Amniotic epithelial cell (primary cell): Measurements from ENCODE around the gene VAV1.
"Not testable (repeated sequence)": the region's sequence is repeated elsewhere in the genome, so short reads cannot be mapped to it uniquely, and the experiment has no call there.

ENCODE experiments used
- DNase-seq: peaks from one replicate; pipeline ENCODE4 v3.0.0-alpha.2; 2010; ENCODE audit warnings: low read depth

Gene VAV1

GRCh38 chr19:6737284-6737872, 35.1 kb upstream of the VAV1 start, which contains the start of gene GPR108:
GPR108 (minus strand) TSS chr19:6737580; CDS start chr19:6737576, 4 bp downstream.
- DNase-seq = peak; percentile 100

GRCh38 chr19:6737873-6738786, 34.4 kb upstream of the VAV1 start:
- DNase-seq = peak; percentile 79

GRCh38 chr19:6738787-6739389, 33.6 kb upstream of the VAV1 start:
- peak; percentile 60 for DNase-seq

GRCh38 chr19:6739390-6739882, 33.1 kb upstream of the VAV1 start, which contains the start of gene TRIP10:
TRIP10 (plus strand) TSS chr19:6739680; CDS start chr19:6739762, 82 bp downstream.
- peak; percentile 63 for DNase-seq

- no peak for DNase-seq
Observed at GRCh38 chr19:6739883-6740588, 32.5 kb upstream of the VAV1 start.

GRCh38 chr19:6740589-6741343, 31.7 kb upstream of the VAV1 start:
- DNase-seq = peak; percentile 45

- DNase-seq = no peak
Observed at GRCh38 chr19:6743066-6743465, 29.4 kb upstream of the VAV1 start.

GRCh38 chr19:6743714-6744380, 28.7 kb upstream of the VAV1 start:
- DNase-seq = no peak

- DNase-seq = peak; percentile 88
Observed at GRCh38 chr19:6744381-6745301, 27.9 kb upstream of the VAV1 start.

GRCh38 chr19:6745965-6746364, 26.5 kb upstream of the VAV1 start:
- DNase-seq = no peak

- DNase-seq = not testable (repeated sequence)
Observed at GRCh38 chr19:6748543-6748942, 24.0 kb upstream of the VAV1 start.

GRCh38 chr19:6750062-6750461, 22.4 kb upstream of the VAV1 start:
- DNase-seq = no peak

GRCh38 chr19:6751189-6751588, 21.3 kb upstream of the VAV1 start:
- no peak for DNase-seq

GRCh38 chr19:6752256-6753177, 20.0 kb upstream of the VAV1 start:
- DNase-seq = peak; percentile 27

GRCh38 chr19:6753178-6754031, 19.1 kb upstream of the VAV1 start:
- peak; percentile 67 for DNase-seq

GRCh38 chr19:6754136-6754535, 18.4 kb upstream of the VAV1 start:
- no peak for DNase-seq

- no peak for DNase-seq
Observed at GRCh38 chr19:6754653-6755463, 17.6 kb upstream of the VAV1 start.
